ENCODE measurements around the gene UBTF.

- no peak for TF ChIP-seq ZSCAN32 (CRISPR knock-in tag; IDR thresholded peaks at IDR 0.05)
- no peak for TF ChIP-seq ATF2 (CRISPR knock-in tag; IDR thresholded peaks at IDR 0.05)
- TF ChIP-seq POLR2A (conservative IDR thresholded peaks at IDR 0.05): no peak
- no peak for TF ChIP-seq NR2C2 (CRISPR knock-in tag; IDR thresholded peaks at IDR 0.05)
- TF ChIP-seq NR2C2 (tag; IDR thresholded peaks at IDR 0.05): no peak
- TF ChIP-seq, protein P1, sequence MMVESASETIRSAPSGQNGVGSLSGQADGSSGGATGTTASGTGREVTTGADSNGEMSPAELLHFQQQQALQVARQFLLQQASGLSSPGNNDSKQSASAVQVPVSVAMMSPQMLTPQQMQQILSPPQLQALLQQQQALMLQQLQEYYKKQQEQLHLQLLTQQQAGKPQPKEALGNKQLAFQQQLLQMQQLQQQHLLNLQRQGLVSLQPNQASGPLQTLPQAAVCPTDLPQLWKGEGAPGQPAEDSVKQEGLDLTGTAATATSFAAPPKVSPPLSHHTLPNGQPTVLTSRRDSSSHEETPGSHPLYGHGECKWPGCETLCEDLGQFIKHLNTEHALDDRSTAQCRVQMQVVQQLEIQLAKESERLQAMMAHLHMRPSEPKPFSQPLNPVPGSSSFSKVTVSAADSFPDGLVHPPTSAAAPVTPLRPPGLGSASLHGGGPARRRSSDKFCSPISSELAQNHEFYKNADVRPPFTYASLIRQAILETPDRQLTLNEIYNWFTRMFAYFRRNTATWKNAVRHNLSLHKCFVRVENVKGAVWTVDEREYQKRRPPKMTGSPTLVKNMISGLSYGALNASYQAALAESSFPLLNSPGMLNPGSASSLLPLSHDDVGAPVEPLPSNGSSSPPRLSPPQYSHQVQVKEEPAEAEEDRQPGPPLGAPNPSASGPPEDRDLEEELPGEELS (CRISPR knock-in tag; IDR thresholded peaks at IDR 0.05; ENCODE audit: borderline replicate concordance): no peak
Measured at GRCh38 chr17:44188576-44189403, 30.7 kb downstream of the UBTF start.

Measured in K562 (cell line).